HG03064 (cell line): ENCODE data around the gene TBX15.

Source experiments
- ATAC-seq: cut with Tn5 transposase; IDR thresholded peaks from one replicate; pipeline ENCODE4 v1.9.1; 2021; ENCODE audit warnings: low read depth; ENCODE audit not compliant: unreplicated experiment

TBX15 gene

DNA sequence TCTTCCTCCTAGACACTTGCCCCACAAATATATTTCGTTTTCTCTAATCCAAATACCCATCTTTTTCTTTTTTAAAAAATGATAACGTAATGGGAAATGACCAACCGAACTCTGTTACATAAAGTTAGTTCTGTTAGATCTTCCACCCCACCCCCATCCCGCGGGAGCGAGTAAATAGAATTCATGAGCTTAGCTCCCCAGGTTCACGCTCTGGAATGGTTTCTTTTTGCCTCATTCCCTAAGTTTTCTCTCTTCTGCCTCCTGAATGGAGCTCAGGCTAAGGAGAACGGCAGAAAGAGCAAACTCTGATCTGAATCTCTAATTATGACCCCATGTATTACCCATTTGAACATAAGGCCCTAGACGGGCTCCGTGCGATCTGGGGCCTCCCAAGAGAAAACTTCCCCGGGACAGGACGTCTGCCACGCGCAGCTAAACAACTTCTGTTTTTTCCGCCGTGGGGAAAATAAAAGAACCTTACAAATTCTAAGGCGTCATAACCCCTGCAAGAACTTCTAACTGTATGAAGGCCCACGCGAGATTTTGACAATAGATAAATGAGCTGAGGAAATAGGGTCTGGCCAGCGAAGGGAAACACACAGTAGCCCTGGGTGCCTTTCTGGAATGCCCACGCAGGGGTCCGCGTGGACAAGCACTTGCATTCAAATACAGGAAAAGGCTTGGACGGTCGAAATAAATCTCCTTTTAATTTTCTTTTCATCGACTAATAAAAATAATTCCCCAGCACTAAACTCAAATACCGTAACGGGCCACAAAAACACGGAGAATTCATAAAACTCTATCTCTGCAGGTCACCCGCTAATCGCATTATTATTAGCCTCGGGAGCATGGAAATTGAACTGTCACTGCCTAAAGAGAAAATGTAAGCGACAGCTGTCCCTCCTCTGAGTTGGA, 2.2 kb downstream of the TBX15 start:
- no peak for ATAC-seq

DNA sequence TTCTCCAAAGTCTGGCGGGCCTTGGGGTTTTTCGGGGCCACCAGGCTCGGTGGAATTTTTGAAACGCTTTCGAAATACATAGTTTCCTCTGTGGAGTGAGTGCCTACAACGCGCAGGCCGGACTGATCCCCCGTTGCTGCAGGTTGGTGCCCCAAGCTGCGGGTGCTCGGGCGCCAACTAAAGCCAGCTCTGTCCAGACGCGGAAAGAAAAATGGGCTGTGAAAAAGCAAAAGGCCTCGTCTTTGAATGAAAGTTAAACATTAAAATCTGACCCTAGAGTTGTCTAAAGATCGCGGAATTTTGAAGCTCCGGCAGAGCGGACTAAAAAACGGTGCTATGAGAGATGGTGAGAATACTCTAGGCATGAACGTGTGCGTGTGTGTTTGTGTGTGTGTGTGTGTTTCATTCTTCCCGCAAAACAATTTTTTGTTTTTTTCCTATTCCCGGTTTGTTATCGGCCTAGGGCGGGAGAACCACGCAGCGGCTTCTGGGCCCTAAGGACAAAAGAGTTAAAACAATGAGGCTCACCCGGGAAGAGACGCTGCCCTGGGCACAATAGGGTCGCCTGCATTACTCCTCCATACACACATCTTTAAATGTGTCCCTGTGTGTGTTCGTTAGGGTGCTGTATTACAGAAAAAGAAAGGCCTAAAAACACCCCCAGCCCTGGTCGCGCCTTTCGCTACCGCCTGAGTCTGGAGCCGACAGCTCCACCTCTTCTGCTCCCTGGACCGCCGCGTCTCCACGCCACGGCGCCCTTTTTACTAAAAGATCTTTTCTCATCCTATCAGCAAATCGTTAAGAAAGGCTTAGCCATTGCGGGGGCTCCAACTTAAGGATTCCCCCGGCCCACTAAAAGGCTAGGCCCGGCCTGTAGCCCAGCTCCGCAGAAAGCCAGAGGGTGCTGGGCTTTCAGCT, 3.2 kb downstream of the TBX15 start:
- ATAC-seq, result no peak

DNA sequence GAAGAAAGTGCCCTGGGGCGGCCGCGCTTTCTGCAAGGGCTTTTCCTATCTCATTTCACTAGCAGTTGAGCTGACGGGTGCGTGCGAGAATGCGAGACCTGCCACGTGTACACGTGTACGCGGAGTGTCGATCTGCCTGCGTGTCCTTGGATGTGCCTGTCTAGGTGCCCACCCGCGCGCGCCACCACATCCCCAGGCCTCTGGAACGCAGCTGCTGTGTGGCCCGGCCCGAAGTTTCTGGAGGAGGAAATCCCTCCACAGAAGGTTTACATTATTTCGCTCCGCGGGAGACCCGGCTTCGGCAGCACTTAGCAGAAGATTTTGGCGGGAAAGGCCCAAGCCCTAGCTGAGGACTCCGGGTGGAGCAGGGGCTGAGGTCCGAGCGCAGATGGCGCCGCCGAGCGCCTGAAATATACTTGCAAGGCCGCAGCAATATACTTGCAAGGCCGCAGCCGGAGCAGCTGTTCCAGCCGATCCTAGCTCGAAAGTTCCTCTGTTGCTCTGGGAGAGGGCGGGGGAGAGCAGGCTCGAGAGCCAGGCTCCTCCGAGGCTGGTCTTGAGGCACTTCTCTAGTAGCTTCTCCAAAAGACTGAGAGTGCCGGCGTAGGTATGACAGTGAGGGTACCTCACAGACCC, 3.9 kb downstream of the TBX15 start:
- no peak for ATAC-seq

DNA sequence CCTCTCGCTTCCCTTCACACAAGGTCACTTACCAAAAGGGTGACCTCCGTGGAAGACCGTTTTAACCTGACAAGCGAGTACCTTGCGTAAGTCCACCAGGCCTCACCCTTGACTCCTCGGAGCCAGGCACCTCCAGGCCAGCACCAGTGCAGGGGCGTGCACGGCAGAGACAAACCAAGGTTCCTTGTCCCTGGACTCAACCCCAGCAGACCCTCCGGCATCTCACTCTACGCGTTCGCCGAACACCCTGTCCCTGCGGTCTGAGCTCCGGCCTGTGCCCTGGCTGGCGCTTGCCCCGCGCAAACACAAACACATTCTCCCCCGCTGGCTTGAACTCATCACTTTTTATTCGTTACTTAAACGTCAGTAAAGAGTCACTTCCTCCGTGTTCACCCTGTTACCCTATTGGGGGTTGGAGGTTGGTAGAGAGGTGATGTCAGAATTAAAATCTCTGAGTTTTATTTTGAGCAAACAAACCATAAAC, 4.5 kb downstream of the TBX15 start:
- no peak for ATAC-seq

DNA sequence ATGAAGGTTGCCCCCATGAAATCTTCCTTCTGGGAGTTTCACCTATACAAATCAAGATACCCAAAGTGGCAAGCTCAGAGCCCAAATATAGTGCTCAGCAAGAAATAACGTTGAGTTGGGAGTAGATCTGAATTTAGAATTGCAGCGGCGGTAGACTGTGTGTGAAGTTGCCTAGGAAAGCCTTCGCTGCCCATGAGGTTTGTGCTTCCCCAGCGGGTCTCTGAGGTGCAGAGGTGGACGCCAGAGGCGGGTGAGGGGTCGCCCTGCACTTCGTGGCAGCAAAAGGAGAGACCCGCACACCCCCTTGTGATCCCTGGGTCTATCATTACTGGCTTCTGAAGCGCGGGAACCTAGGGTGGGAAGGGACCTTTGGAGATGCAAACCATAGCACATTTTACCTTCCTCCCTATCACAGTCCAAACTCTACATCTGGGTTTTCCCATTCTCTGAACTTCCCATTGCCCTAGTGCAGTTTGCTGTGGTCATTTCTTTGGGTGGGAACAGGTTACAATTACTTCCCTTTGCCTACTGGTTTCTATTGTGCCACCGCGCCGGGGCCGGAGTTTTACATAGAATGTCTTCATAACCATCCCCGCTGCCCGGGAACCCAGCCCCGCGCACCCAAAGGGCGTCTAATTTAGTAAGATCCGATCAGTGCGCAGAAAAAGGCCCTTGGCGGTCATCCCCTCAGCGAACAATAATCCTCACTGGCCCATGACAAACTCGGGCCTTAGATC, 5.2 kb downstream of the TBX15 start:
- ATAC-seq, result no peak

DNA sequence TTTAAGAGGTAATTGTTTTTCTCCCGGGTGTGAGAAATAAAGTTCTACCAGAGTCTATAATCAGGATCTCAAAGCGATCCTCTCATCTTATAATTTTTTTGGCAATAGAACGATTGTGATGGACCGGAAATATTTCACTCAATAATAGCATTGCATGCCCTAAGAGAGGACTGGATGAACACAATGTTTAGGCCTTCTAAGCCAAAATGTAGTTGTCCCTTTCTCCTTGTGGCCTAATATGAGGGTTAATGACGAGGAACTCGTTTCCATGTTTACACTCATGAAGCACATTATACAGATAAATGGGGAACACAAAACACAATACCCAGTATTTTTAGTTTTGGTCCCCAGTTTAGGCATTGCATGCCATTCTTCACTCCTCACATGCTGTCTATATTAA, 5.9 kb downstream of the TBX15 start:
- no peak for ATAC-seq

DNA sequence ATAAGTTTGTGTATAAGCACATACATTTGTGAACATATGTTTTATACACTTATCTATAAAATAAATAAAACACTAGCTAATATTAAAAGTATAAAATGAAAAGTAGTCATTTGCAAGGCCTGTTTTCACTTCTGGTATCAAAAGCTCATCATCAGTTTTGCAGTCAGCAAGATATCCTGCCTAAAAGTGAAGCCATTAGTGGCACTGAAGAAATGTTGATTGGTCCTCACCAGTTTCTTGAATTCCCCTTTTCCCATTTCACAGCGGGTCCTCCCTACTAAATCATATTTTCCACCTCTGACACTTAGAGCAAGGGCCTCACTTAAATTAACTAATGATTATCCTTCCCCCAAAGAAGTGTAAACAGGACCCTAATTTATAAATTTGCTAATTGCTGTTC, 6.7 kb downstream of the TBX15 start:
- ATAC-seq, result no peak

DNA sequence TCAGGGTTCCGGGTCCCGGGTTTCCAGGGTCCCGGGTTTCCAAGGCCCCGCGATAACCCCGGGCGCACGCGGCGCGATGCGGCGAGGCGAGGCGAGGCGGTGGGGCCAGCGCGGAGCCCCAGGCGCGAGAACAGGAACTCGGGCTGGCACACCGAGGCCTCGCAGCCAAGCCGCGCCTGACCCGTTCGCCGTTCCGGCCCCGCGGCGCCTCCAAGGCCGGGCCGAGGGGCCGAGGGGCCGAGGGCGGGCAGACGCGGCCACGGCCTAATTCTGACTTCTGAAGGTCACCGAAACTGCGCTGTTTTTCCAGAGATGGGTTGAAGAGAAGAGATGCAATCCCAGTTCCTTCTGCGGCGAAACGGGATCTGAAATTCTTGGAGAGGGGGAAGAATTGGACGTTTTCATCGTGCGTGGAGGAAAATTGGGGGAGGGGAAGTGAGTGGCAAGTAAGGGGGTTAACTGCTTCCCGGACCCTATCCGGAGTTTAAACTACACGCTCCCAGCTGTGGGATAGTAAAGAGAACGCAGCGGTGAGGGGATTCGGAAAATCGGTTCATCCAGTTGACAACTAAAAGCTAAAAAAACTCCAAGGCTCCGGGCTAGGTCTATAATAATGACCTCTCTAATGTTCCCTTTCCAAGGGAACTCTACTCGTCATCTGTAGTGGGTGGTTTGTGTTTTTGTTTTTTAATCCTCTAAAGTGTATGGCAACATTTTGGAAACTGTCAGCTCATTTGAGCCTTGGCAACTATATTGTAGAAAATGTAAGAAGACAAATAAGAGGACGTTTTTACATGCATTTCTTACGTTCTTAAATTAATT, 8.2 kb downstream of the TBX15 start:
- no peak for ATAC-seq

DNA sequence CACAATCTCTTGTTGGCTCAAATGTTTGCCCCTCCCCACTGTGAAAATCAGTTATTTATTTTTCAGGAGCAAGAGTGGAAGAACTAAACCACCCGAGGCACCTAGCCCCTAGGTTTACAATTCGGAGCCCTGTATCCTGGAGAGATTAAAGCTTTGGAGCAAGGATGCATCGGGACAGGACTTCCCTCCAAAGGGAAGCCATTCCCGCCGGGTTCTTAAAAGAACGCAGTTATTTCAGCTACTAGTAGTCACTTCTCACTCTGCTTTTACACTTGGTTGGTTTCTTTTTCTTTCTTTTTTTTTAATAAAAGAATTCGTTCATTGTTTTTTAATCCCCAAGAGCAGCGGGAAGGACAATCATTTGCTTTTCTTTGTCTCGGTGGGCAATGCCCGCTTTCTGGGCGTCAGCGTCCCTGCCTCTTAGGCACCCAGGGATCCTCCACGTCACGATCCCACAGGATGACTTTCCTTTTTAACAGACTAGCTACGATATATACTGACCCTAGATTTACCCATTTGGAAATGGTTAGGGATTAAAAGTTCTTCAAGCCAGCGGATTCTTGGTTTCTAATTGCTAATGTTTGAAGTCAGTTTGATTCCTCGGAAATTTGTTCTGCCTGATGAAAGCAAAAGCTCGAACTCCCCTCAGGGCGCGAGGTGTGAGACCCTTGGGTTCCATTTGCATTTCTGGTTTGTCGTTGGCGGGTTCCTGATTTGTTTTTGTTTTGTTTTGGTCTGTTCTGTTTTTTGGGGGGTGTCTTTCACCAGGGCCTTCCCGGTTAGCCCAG, 9.0 kb downstream of the TBX15 start:
- no peak for ATAC-seq

DNA sequence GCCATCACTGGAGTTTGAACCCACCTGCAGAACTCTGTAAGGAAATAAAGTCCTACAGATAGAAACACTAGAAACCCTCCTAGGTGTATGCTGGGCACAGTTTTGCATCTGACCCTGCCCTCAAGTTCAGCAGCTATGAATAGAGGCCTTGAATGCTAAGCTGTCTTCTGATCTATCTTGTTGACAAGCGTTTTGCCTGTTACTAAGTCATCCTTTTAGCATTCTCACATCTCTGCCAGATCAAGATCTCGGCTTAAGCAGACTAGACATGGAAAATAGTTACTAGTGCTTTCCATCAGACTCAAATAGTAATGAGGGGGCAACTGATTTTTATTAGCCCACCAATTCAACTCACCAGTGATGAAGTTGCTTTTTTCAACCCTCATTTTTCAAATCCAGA, 10.5 kb downstream of the TBX15 start:
- ATAC-seq, result no peak

DNA sequence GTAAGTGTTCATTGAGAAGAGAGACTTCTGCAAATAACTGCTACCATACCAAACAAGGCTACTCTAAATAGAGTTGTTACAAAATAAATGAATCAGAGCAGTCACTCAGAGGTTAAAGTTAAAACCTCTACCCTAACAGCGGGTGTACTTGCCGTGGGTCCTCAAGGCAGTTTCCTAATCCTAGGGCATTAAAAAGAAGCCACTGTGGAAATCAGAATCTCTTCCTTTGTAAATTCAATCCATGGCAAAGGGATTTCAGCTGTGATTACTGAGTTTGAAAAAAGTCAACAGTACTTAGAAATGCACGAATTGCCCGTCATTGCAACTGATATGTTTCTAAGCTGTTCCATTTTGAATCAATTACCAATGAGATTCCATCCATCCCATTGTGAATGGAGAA, 13.5 kb downstream of the TBX15 start:
- no peak for ATAC-seq

DNA sequence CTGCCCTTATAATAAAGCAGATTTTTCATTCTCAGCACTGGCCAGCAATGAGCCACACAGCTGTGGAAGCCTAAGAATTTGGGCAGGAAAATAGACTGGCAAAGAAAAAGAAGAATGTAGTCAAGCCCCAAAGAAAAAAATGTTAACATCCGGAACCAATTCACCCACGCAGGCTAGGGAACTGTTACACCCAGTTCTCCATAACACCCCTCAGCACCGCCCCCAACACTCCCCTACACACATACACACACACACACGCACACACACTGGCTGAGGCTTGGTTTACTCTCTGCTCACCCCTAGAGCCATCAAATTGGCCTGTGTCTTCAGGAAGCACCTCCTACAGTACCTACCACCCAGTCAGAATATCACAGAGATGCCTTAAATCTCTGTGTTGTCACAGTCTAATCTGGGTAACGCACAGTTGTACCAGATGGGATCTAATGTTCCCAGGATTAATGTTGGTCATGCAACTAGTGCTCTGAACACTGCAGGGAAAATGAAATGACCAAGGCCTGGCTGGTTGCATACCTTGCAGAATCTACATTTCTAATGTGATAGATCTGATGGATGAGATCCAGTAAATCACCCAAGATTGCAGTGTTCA, 14.5 kb downstream of the TBX15 start:
- no peak for ATAC-seq

DNA sequence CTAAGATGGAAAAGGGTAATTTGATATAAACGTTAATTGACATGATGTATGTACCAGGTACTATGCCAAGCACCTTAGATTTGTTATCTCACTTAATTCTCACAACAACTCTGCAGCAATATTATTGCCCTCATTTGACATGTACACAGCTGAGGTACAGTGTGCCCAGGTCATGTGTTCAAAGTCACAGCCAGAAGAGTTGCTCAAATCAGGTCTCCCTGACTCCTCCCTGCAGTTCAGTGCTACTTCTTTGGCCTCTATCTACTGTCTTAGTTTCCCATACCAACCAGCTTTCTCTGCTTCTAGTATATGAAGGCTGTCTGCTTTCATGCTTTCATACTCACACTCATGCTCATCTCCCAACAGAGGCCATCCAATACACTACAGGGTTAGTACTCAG, 15.1 kb downstream of the TBX15 start:
- ATAC-seq, result no peak

DNA sequence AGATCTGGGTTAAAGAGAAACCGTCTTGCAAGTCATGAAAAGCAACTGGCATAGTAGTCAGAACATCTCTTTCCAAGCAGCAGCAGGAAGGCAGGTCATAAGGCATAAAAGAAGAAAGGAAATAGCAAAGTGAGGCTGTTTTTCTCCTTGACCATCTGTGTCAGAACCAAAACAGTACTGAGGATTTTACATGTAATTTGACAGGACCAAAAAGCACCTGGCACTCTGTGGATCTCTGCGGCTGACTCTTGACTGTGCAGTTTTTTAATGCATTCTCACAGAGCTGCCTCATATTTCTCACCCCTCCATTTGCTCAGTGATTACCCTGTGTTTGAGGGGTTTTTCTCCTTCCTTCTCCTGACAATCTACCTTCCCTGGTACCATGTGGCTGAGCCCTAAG, 17.7 kb downstream of the TBX15 start:
- no peak for ATAC-seq

DNA sequence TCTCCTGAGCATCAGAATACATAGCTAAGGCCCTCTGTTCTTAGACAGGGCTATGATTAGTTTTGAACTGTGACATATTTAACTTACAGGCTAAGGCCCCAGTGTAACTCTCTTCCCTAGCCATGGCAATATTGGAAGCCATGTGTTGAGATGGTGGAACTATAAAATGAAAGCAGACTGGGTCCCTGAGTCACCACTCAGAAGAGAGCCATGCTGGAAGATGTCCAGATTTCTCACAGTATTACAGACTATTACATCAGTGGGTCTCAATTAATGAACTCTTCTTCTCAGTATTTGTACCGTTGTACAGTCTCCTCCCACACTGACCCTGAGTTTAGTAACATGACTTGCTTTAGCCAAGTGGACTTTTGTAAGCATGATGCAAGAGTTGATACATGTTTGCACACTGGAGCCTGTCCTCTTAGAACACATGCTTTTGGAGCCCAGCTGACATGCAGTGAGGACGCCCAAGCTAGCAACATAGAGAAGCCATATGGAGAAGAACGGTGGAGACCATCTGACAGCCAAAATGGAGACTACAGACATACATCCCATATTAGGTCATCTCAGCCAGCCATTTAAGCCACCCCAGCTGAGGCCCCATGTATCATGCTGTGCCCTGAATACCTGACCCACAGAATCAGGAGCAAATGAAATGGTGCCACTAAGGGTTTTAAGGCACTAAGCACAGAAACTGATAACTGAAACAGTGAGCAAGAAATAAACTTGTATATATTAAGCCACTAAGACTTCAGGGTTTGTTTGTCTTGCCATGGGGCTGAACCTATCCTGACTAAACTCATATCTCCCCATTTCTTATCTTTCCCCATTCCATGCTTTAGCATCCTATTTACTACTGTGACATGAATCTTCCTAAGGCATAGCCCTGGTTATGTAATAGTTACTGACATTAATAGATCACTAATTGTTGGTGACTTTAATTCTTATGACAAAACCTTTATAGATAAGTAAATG, 24.4 kb downstream of the TBX15 start:
- no peak for ATAC-seq

DNA sequence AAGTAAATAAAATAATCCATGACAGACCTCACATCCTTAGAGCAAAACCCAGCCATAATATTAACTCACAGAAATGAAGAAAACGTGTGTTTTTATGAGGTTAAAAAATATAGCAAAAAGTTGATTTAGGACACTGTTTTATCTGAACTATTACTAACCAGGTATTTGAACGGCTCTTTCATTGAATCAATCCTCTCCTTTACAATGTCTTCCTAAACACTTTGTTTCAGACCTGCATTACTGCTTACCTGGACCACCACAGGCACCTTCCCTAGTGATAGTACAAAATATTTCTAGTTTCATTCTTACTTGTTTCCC, 25.0 kb downstream of the TBX15 start:
- no peak for ATAC-seq

DNA sequence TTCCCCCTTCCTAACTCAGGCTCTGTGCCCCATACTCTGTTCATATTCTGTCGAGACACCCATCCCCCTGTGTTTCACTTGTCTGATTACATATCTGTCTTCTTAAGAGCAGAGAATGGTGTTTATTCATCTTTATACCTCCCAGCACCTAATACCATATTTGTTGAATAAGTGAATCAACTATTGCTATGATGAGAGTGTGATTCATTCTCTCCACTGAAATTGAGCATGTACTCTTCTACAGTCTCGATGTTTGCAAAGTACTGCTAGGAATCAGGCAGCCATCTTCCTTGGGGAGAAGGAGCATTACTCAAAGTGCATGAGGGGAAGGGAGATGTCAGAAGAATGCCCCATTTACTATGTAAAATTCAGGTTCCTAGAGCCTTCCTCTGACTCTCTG, 27.0 kb downstream of the TBX15 start:
- no peak for ATAC-seq
